GM06990 (cell line): ENCODE data around the gene MAU2.

Experiments
- DNase-seq: peaks from one replicate; pipeline ENCODE4 v3.0.0-alpha.2; 2011; ENCODE audit not compliant: insufficient read length; ENCODE audit errors: extremely low read depth
- H3K27me3 ChIP-seq: replicated peaks from 2 replicates; pipeline ENCODE4 v1.6.0; 2011; ENCODE audit warnings: low read length; ENCODE audit not compliant: control insufficient read depth, insufficient read depth
- H3K36me3 ChIP-seq: 2 replicates; pipeline ENCODE4 v1.5.1; 2011; ENCODE audit warnings: low read length; ENCODE audit not compliant: control insufficient read depth, insufficient read depth
- H3K4me3 ChIP-seq: replicated peaks from 2 replicates; pipeline ENCODE4 v1.5.1; 2011; ENCODE audit warnings: low read depth, mild to moderate bottlenecking, control low read depth, low read length
- CTCF ChIP-seq: IDR thresholded peaks from 2 replicates; pipeline ENCODE4 v1.5.1; 2011; ENCODE audit warnings: low read length, control low read depth, mild to moderate bottlenecking, inconsistent platforms; ENCODE audit not compliant: insufficient read depth, poor library complexity, severe bottlenecking

Gene MAU2

GRCh38 chr19:19382118-19382517, 61.5 kb downstream of the MAU2 start:
- Histone ChIP-seq H3K4me3 (no peak overlapping the region), H3K36me3 (no peaks in the 10 kb centered on the region), H3K27me3 (no peaks in the 10 kb centered on the region)
- TF ChIP-seq CTCF = no peak
- no peak for DNase-seq

DNA sequence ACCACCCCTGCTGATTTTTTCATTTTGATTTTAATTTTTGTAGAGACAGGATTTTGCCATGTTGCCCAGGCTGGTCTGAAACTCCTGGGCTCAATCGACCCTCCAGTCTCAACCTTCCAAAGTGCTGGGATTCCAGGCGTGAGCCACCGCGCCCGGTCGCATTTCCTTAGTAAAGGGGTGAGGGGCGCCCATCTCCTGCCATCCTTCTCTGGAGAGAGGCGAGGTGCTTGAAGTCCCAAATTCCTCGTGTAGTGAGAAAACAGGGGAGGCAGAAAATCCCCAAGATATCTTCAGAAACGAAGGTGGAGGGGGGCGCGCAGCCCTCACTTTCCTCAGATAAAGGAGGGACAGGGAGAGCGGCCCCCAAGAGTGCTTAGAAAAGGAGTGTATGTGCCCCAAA, 63.9 kb downstream of the MAU2 start:
- no peaks in the 10 kb centered on the region for H3K27me3 ChIP-seq
- peak overlapping the region; percentile 54 for H3K4me3 ChIP-seq
- TF ChIP-seq CTCF = no peak
- no peak for DNase-seq
- 0 out of 2 replicates have a peak, but pooled peaks cover 2% of the 10 kb centered on the region for H3K36me3 ChIP-seq

GRCh38 chr19:19385131-19385895, 64.7 kb downstream of the MAU2 start:
- peaks cover 4% of the 10 kb centered on the region; the same call in 1 of the 2 replicates for H3K36me3 ChIP-seq
- peak overlapping the region; percentile 96 for H3K4me3 ChIP-seq
- DNase-seq = peak; percentile 100
- no peaks in the 10 kb centered on the region for H3K27me3 ChIP-seq
- TF ChIP-seq CTCF = no peak

DNA sequence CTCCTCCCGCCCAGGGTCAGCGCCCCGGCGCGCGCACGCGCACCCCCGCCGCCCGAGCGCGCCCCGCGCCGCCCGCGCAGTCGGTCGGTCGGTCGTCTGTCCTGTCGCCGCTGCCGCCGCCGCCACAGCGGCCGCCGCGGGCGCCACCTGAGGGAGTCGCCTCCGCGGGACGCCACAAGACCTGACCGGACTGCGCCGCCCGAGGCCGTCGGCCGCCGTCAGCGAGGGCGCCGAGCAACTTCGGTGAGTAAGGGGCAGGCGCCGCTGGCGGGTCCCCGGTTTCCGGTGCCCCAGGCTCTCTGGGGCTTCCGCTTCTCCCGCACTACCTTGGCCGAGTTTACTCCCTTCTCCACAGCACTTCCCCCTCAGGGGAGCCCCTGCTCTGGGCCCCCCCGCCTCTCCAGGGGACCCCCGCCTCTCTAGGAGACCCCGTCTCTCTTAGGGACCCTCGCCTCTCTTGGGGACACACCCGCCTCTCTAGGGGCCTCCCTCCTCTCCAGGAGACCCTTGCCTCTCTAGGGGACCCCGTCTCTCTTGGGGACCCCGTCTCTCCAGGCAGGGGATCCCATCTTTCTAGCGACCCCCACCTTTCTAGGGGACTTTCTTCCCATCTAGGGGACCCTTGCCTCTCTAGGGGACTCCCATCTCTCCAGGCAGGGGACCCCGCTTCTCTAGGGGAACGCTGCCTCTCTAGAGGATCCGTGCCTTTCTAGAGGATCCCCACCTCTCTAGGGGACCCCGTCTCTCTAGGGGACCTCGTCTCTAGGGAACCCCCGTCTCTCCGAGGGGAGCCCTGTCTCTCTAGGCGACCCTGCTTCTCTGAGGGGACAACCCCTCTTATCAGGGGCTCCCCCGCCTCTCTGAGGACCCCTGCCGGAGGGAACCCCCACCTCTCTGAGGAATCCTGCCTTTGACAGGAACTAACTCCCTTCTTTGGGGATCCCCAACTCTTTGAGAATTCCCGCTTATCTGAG, 65.6 kb downstream of the MAU2 start:
- peak; percentile 39 for TF ChIP-seq CTCF
- Histone ChIP-seq H3K27me3 (no peaks in the 10 kb centered on the region), H3K36me3 (peaks cover 4% of the 10 kb centered on the region; the same call in 1 of the 2 replicates), H3K4me3 (peak overlapping the region; percentile 96)
- no peak for DNase-seq

DNA sequence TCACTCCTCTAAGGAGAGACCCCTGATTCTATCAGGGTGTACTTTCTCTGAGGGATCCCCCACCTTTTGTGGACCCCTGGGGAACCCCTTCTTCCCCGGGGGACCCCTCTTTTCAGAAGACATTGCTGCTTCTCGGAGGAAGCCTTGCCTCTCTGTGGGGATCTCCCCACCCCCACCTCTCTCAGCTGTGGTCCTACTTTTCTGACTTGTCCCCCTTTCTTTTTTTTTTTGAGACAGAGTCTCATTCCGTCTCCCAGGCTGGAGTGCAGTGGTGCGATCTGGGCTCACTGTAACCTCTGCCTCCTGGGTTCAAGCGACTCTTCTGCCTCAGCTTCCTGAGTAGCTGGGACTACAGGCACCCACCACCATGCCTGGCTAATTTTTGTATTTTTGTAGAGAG, 66.5 kb downstream of the MAU2 start:
- peak overlapping the region; percentile 96 for H3K4me3 ChIP-seq
- DNase-seq = no peak

More for the DNA sequence above, 66.5 kb downstream of the MAU2 start:
- Histone ChIP-seq H3K36me3 (peaks cover 4% of the 10 kb centered on the region; the same call in 1 of the 2 replicates), H3K27me3 (no peaks in the 10 kb centered on the region)
- no peak for TF ChIP-seq CTCF
